GM23338 (cell line): ENCODE measurements around the gene WDR38. TPM values are rescaled to one million over a fixed set of nuclear protein-coding genes. Genes with fewer than 3 reads are reported as not detected.

Experiments
- ATAC-seq: fragments of 200-7000 bp; cut with Tn5 transposase; 3 replicates; pipeline ENCODE4 v1.9.1; 2020
- DNase-seq: peaks from one replicate; pipeline ENCODE4 v3.0.0-alpha.2; 2015; ENCODE audit warnings: low spot score
- H2AFZ ChIP-seq: fragments of 200-600 bp; sonication (generic); 2 replicates; pipeline ENCODE4 v1.8.0; 2016; ENCODE audit warnings: antibody characterized with exemption, mild to moderate bottlenecking, moderate library complexity
- H3F3A ChIP-seq: fragments of 200-600 bp; sonication (generic); replicated peaks from 2 replicates; pipeline ENCODE4 v1.8.0; 2017; ENCODE audit warnings: antibody characterized with exemption, mixed run types, low read depth
- H3K27ac ChIP-seq: fragments of 200-600 bp; sonication (generic); 2 replicates; pipeline ENCODE4 v1.6.1; 2016; ENCODE audit warnings: low read depth
- H3K27me3 ChIP-seq: fragments of 200-600 bp; sonication (generic); 2 replicates; pipeline ENCODE4 v1.8.0; 2016; ENCODE audit warnings: mild to moderate bottlenecking, mixed run types, moderate library complexity; ENCODE audit not compliant: insufficient read depth
- H3K36me3 ChIP-seq: fragments of 200-600 bp; sonication (generic); 2 replicates; pipeline ENCODE4 v1.8.0; 2016; ENCODE audit warnings: mild to moderate bottlenecking; ENCODE audit not compliant: insufficient read depth
- H3K4me1 ChIP-seq: fragments of 200-600 bp; sonication (generic); 2 replicates; pipeline ENCODE4 v1.8.0; 2016; ENCODE audit warnings: mild to moderate bottlenecking, moderate library complexity; ENCODE audit not compliant: insufficient read depth
- H3K4me2 ChIP-seq: fragments of 200-600 bp; sonication (generic); 2 replicates; pipeline ENCODE4 v1.7.1; 2017; ENCODE audit warnings: mixed run types
- H3K4me3 ChIP-seq: fragments of 200-600 bp; sonication (generic); 2 replicates; pipeline ENCODE4 v1.6.1; 2016; ENCODE audit warnings: mixed run types
- H3K79me2 ChIP-seq: fragments of 200-600 bp; sonication (generic); replicated peaks from 2 replicates; pipeline ENCODE4 v1.8.0; 2017; ENCODE audit warnings: mild to moderate bottlenecking; ENCODE audit not compliant: insufficient read depth
- H3K9me2 ChIP-seq: fragments of 200-600 bp; sonication (generic); 2 replicates; pipeline ENCODE4 v1.8.0; 2017; ENCODE audit not compliant: insufficient read depth
- H4K20me1 ChIP-seq: fragments of 200-600 bp; sonication (generic); replicated peaks from 2 replicates; pipeline ENCODE4 v1.8.0; 2017; ENCODE audit warnings: mild to moderate bottlenecking; ENCODE audit not compliant: insufficient read depth
- H3K27ac Mint-ChIP-seq: 2 replicates; pipeline ENCODE4 v1.8.0; 2020; ENCODE audit warnings: inconsistent platforms, mild to moderate bottlenecking, moderate library complexity, mixed read lengths
- H3K27me3 Mint-ChIP-seq: 3 replicates; pipeline ENCODE4 v1.8.0; 2022; ENCODE audit warnings: low read depth, mild to moderate bottlenecking, moderate library complexity, mixed read lengths, inconsistent platforms; ENCODE audit not compliant: insufficient read depth, poor library complexity
- H3K36me3 Mint-ChIP-seq: 3 replicates; pipeline ENCODE4 v1.8.0; 2021; ENCODE audit warnings: low read depth, mild to moderate bottlenecking, inconsistent platforms, moderate library complexity, mixed read lengths
- H3K4me1 Mint-ChIP-seq: 3 replicates; pipeline ENCODE4 v1.8.0; 2020; ENCODE audit warnings: mild to moderate bottlenecking, inconsistent platforms, mixed read lengths
- H3K4me3 Mint-ChIP-seq: 3 replicates; pipeline ENCODE4 v1.8.0; 2021; ENCODE audit warnings: moderate library complexity, mild to moderate bottlenecking, inconsistent platforms, mixed read lengths
- H3K9me3 Mint-ChIP-seq: 3 replicates; pipeline ENCODE4 v1.8.0; 2020; ENCODE audit warnings: moderate library complexity, mild to moderate bottlenecking, inconsistent platforms, mixed read lengths
- CREB1 ChIP-seq: fragments of 250-450 bp; sonication (Bioruptor Pico); IDR thresholded peaks from 2 replicates; pipeline ENCODE4 v1.5.0; 2020; ENCODE audit warnings: low read depth, mild to moderate bottlenecking, moderate library complexity
- EZH2 ChIP-seq: fragments of 200-600 bp; sonication (generic); IDR thresholded peaks from one replicate; pipeline ENCODE4 v1.8.0; 2017; ENCODE audit warnings: antibody characterized with exemption, mild to moderate bottlenecking, low read depth; ENCODE audit not compliant: unreplicated experiment
- EZH2phosphoT487 ChIP-seq: fragments of 200-600 bp; sonication (generic); IDR thresholded peaks from one replicate; pipeline ENCODE4 v1.8.1; 2018; ENCODE audit warnings: antibody characterized with exemption; ENCODE audit not compliant: unreplicated experiment
- JUNB ChIP-seq: IDR thresholded peaks from one replicate; pipeline ENCODE4 v1.6.1; 2016; ENCODE audit warnings: antibody characterized with exemption; ENCODE audit not compliant: unreplicated experiment
- NANOG ChIP-seq: IDR thresholded peaks from 2 replicates; pipeline ENCODE4 v1.6.1; 2016; ENCODE audit warnings: antibody characterized with exemption, borderline replicate concordance
- POLR2AphosphoS5 ChIP-seq: IDR thresholded peaks from 2 replicates; pipeline ENCODE4 v1.6.1; 2016; ENCODE audit warnings: antibody characterized with exemption, low read depth
- STAT1 ChIP-seq: IDR thresholded peaks from one replicate; pipeline ENCODE4 v1.6.1; 2016; ENCODE audit warnings: antibody characterized with exemption; ENCODE audit not compliant: unreplicated experiment
- ZNF114 ChIP-seq: fragments of 250-450 bp; sonication (Bioruptor Pico); IDR thresholded peaks from 2 replicates; pipeline ENCODE4 v1.5.0; 2020; ENCODE audit warnings: mild to moderate bottlenecking, moderate library complexity
- ZNF331 ChIP-seq: fragments of 250-450 bp; sonication (Bioruptor Pico); IDR thresholded peaks from 2 replicates; pipeline ENCODE4 v1.5.0; 2020; ENCODE audit warnings: low read depth, mild to moderate bottlenecking, moderate library complexity
- polyA plus RNA-seq: library from polyadenylated mRNA; unstranded; fragments of >200 nt; fragmentation: Nextera tagmentation; extraction: Ambion mirVana; gene quantifications from 2 replicates; pipeline ENCODE4 v1.2.1, GENCODE V29; 2016
- total RNA-seq: library from RNA; depleted of rRNA; stranded (reverse); fragments of >200 nt; shearing (Covaris generic); gene quantifications from 2 replicates; pipeline ENCODE4 v1.2.3, GENCODE V29; 2014
- TF ChIP-seq, protein P1 (sequence below), 2 experiments: fragments of 200-600 bp in 1 of 2; sonication (generic) in 1 of 2; conservative IDR thresholded peaks; 2 replicates each; pipeline versions ENCODE4 v1.5.1 to v1.6.1; 2016 to 2017; ENCODE audit warnings: antibody characterized with exemption in 2 of 2, low read depth in 2 of 2, mild to moderate bottlenecking in 2 of 2, moderate library complexity in 1 of 2
- TF ChIP-seq, protein P2 (sequence below): fragments of 250-450 bp; sonication (Bioruptor Pico); IDR thresholded peaks from 2 replicates; pipeline ENCODE4 v1.5.0; 2020; ENCODE audit warnings: mild to moderate bottlenecking, moderate library complexity
- TF ChIP-seq, protein P3 (sequence below): IDR thresholded peaks from one replicate; pipeline ENCODE4 v1.6.1; 2018; ENCODE audit warnings: antibody characterized with exemption; ENCODE audit not compliant: unreplicated experiment
- TF ChIP-seq, protein P4 (sequence below): IDR thresholded peaks from 2 replicates; pipeline ENCODE4 v1.6.1; 2016; ENCODE audit warnings: antibody characterized with exemption

WDR38 gene
- total and polyA plus RNA-seq, 2 experiments from 2014 or later, result not detected

DNA sequence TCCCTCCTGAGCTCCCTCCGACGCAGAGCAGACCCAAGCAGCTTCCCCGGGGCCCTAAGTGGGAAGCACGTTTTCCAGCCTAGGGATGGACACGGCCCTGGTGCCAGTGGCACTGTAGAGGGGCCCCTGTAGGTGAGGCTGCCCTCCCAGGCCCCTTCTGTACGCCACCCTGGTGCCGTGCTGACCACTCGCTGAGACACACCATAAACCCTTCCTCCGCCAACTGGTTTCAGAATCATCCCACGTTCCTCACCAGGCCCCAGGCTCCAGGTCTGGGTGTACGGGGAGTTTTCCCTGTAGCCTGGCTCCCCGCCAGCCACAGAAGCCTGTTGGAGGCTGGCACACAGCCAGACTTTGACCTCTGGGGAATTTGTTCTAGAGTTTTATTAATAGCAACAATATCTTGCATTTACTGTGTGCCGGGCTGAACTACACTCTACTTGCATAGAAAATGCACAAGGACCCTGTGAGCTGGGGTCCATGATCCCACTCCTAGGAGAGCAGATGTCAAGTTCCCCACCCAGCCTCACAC, 18.2 kb upstream of the WDR38 start:
- Histone ChIP-seq H3K4me2 (no peak overlapping the region), H3K27me3 (no peaks in the 10 kb centered on the region), H3K27ac (no peak overlapping the region), H3K9me2 (no peaks in the 10 kb centered on the region), H3K36me3 (no peaks in the 10 kb centered on the region), H2AFZ (no peak overlapping the region), H3K4me3 (no peak overlapping the region), H4K20me1 (no peaks in the 10 kb centered on the region), H3K4me1 (no peaks in the 10 kb centered on the region), H3K79me2 (no peaks in the 10 kb centered on the region), H3F3A (peaks cover 4% of the 10 kb centered on the region; the same call in 1 of the 2 replicates)
- Mint-ChIP-seq H3K27me3 (peaks cover 2% of the 10 kb centered on the region), H3K27ac (no peak overlapping the region), H3K4me3 (no peak overlapping the region), H3K36me3 (no peaks in the 10 kb centered on the region), H3K4me1 (peaks cover 6% of the 10 kb centered on the region; the same call in 2 of the 3 replicates), H3K9me3 (no peaks in the 10 kb centered on the region)
- ATAC-seq (no peak), DNase-seq (no peak)
- no peak for TF ChIP-seq STAT1
- TF ChIP-seq, protein P1, sequence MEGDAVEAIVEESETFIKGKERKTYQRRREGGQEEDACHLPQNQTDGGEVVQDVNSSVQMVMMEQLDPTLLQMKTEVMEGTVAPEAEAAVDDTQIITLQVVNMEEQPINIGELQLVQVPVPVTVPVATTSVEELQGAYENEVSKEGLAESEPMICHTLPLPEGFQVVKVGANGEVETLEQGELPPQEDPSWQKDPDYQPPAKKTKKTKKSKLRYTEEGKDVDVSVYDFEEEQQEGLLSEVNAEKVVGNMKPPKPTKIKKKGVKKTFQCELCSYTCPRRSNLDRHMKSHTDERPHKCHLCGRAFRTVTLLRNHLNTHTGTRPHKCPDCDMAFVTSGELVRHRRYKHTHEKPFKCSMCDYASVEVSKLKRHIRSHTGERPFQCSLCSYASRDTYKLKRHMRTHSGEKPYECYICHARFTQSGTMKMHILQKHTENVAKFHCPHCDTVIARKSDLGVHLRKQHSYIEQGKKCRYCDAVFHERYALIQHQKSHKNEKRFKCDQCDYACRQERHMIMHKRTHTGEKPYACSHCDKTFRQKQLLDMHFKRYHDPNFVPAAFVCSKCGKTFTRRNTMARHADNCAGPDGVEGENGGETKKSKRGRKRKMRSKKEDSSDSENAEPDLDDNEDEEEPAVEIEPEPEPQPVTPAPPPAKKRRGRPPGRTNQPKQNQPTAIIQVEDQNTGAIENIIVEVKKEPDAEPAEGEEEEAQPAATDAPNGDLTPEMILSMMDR (conservative IDR thresholded peaks at IDR 0.05; ENCODE audit: low read depth in 2 of 2), result no peak
- TF ChIP-seq, protein P2, sequence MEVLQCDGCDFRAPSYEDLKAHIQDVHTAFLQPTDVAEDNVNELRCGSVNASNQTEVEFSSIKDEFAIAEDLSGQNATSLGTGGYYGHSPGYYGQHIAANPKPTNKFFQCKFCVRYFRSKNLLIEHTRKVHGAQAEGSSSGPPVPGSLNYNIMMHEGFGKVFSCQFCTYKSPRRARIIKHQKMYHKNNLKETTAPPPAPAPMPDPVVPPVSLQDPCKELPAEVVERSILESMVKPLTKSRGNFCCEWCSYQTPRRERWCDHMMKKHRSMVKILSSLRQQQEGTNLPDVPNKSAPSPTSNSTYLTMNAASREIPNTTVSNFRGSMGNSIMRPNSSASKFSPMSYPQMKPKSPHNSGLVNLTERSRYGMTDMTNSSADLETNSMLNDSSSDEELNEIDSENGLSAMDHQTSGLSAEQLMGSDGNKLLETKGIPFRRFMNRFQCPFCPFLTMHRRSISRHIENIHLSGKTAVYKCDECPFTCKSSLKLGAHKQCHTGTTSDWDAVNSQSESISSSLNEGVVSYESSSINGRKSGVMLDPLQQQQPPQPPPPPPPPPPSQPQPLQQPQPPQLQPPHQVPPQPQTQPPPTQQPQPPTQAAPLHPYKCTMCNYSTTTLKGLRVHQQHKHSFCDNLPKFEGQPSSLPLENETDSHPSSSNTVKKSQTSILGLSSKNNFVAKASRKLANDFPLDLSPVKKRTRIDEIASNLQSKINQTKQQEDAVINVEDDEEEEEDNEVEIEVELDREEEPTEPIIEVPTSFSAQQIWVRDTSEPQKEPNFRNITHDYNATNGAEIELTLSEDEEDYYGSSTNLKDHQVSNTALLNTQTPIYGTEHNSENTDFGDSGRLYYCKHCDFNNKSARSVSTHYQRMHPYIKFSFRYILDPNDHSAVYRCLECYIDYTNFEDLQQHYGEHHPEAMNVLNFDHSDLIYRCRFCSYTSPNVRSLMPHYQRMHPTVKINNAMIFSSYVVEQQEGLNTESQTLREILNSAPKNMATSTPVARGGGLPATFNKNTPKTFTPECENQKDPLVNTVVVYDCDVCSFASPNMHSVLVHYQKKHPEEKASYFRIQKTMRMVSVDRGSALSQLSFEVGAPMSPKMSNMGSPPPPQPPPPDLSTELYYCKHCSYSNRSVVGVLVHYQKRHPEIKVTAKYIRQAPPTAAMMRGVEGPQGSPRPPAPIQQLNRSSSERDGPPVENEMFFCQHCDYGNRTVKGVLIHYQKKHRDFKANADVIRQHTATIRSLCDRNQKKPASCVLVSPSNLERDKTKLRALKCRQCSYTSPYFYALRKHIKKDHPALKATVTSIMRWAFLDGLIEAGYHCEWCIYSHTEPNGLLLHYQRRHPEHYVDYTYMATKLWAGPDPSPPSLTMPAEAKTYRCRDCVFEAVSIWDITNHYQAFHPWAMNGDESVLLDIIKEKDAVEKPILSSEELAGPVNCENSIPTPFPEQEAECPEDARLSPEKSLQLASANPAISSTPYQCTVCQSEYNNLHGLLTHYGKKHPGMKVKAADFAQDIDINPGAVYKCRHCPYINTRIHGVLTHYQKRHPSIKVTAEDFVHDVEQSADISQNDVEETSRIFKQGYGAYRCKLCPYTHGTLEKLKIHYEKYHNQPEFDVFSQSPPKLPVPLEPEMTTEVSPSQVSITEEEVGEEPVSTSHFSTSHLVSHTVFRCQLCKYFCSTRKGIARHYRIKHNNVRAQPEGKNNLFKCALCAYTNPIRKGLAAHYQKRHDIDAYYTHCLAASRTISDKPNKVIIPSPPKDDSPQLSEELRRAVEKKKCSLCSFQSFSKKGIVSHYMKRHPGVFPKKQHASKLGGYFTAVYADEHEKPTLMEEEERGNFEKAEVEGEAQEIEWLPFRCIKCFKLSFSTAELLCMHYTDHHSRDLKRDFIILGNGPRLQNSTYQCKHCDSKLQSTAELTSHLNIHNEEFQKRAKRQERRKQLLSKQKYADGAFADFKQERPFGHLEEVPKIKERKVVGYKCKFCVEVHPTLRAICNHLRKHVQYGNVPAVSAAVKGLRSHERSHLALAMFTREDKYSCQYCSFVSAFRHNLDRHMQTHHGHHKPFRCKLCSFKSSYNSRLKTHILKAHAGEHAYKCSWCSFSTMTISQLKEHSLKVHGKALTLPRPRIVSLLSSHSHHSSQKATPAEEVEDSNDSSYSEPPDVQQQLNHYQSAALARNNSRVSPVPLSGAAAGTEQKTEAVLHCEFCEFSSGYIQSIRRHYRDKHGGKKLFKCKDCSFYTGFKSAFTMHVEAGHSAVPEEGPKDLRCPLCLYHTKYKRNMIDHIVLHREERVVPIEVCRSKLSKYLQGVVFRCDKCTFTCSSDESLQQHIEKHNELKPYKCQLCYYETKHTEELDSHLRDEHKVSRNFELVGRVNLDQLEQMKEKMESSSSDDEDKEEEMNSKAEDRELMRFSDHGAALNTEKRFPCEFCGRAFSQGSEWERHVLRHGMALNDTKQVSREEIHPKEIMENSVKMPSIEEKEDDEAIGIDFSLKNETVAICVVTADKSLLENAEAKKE (CRISPR knock-in tag), result no peak
- TF ChIP-seq NANOG, result no peak
- no peak for TF ChIP-seq POLR2AphosphoS5
- TF ChIP-seq EZH2phosphoT487, result no peak
- TF ChIP-seq JUNB, result no peak
- TF ChIP-seq EZH2, result no peak
- TF ChIP-seq ZNF114 (CRISPR knock-in tag), result no peak
- TF ChIP-seq ZNF331, result no peak
- TF ChIP-seq, protein P3, sequence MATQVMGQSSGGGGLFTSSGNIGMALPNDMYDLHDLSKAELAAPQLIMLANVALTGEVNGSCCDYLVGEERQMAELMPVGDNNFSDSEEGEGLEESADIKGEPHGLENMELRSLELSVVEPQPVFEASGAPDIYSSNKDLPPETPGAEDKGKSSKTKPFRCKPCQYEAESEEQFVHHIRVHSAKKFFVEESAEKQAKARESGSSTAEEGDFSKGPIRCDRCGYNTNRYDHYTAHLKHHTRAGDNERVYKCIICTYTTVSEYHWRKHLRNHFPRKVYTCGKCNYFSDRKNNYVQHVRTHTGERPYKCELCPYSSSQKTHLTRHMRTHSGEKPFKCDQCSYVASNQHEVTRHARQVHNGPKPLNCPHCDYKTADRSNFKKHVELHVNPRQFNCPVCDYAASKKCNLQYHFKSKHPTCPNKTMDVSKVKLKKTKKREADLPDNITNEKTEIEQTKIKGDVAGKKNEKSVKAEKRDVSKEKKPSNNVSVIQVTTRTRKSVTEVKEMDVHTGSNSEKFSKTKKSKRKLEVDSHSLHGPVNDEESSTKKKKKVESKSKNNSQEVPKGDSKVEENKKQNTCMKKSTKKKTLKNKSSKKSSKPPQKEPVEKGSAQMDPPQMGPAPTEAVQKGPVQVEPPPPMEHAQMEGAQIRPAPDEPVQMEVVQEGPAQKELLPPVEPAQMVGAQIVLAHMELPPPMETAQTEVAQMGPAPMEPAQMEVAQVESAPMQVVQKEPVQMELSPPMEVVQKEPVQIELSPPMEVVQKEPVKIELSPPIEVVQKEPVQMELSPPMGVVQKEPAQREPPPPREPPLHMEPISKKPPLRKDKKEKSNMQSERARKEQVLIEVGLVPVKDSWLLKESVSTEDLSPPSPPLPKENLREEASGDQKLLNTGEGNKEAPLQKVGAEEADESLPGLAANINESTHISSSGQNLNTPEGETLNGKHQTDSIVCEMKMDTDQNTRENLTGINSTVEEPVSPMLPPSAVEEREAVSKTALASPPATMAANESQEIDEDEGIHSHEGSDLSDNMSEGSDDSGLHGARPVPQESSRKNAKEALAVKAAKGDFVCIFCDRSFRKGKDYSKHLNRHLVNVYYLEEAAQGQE, result no peak
- no peak for TF ChIP-seq CREB1 (CRISPR knock-in tag)
- TF ChIP-seq, protein P4, sequence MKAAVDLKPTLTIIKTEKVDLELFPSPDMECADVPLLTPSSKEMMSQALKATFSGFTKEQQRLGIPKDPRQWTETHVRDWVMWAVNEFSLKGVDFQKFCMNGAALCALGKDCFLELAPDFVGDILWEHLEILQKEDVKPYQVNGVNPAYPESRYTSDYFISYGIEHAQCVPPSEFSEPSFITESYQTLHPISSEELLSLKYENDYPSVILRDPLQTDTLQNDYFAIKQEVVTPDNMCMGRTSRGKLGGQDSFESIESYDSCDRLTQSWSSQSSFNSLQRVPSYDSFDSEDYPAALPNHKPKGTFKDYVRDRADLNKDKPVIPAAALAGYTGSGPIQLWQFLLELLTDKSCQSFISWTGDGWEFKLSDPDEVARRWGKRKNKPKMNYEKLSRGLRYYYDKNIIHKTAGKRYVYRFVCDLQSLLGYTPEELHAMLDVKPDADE, result no peak
